Subcutaneous adipose tissue (tissue), 4 donors: ENCODE measurements around the gene ST3GAL2. TPM values are rescaled to one million over a fixed set of nuclear protein-coding genes. Genes with fewer than 3 reads are reported as not detected.

Source experiments
- CTCF ChIP-seq: fragments of 450-650 bp; IDR thresholded peaks from one replicate; pipeline ENCODE4 v1.5.1; 2016; ENCODE audit warnings: low read depth, mild to moderate bottlenecking, control low read depth, antibody characterized with exemption, moderate library complexity
- total RNA-seq, 4 donors: library from RNA; depleted of rRNA; stranded (reverse); fragments of >200 nt; gene quantifications; one replicate each; pipeline ENCODE4 v1.1.0, GENCODE V29; 2016

Gene ST3GAL2
- total RNA-seq, 4 donors from 2014 or later = 9.9 to 14.1 (median 13.1) TPM

- no peak for TF ChIP-seq CTCF
These were observed 47.5 kb downstream of the ST3GAL2 start for GRCh38 chr16:70391446-70391845.

GRCh38 chr16:70390774-70391173, 48.1 kb downstream of the ST3GAL2 start:
- no peak for TF ChIP-seq CTCF

- no peak for TF ChIP-seq CTCF
These were observed 50.8 kb downstream of the ST3GAL2 start for GRCh38 chr16:70388006-70388680.

GRCh38 chr16:70383421-70383960, 55.4 kb downstream of the ST3GAL2 start:
- no peak for TF ChIP-seq CTCF

DNA sequence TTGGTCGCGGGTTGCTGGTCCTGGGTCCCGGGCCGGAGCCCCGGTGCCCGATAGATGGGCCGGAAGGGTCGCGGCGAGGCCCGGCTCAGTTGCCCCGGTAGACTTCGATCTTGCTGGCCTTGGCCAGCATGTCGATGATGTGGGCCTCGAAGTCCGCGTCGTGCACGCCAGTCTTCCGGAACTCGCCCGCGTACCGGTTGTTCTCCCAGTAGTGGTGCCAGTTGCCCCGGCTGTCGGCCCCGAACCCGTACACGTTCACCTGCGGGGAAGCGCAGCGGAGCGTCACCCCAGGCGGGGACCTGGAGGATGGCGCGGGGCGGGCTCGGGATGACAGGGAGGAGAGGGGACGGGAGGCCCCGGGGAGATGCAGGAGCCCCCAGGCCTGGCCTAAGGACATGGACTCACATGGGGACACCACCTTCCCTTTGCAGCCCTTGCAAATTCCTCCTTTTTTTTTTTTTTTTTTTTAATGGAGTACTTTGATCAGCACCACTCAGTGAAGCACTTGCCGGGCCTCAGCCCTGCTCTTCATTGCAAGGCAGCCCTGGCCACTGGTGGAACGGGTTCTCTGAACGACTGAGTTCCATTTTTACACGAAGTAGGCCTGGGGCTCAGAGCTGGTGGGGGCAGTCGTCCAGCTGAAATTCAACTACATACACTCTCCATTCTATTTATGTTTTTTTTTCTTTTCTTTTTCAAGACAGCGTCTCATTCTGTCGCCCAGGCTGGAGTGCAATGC, 57.1 kb downstream of the ST3GAL2 start:
- no peak for TF ChIP-seq CTCF

DNA sequence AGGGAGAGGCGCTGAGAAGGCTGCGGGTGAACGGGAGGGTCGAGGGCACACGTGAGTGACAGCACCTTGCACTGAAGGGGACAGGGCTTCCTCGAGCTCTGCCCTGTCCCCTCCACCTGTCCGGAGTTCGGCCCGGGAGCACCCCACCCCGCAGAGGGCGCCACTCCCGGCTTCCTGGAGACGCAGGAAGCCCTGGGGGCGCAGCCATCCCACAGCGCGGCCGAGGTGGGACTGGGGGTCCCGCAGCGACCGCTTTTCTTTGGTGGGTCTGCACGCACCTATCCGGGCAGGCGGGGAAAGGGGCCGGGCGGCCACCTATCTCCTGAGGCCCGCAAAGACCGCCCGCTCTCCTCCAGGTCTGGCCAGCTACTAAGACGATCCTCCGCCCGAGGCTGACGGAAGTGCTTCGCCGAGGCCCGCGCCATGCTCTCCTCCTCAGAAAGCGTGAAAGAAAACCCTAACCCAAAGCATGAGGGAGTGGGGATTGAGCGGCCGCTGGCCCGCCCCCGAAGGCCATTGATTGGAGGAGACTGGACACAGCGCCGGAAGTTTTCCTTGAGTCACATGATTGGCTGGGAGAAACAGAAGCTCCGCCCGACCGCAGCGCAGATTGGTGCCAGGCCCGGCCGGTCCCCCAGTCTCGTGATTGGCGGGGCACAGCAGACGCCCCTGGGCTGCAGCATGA, 57.8 kb downstream of the ST3GAL2 start:
- no peak for TF ChIP-seq CTCF
